NCI-H460 (cell line): ENCODE results near the gene GRM4. TPM values are rescaled to one million over a fixed set of nuclear protein-coding genes. Genes with fewer than 3 reads are reported as not detected.

ENCODE experiments used
- DNase-seq: peaks from one replicate; pipeline ENCODE4 v3.0.0-alpha.2; 2016; ENCODE audit warnings: low read depth; ENCODE audit errors: extremely low read depth
- total RNA-seq: library from RNA; depleted of rRNA; stranded (reverse); fragments of >200 nt; shearing (Covaris generic); gene quantifications from 2 replicates; pipeline ENCODE4 v1.2.3, GENCODE V29; 2014

GRM4 gene
- total RNA-seq, 1 experiment from 2014 or later = not detected

DNA sequence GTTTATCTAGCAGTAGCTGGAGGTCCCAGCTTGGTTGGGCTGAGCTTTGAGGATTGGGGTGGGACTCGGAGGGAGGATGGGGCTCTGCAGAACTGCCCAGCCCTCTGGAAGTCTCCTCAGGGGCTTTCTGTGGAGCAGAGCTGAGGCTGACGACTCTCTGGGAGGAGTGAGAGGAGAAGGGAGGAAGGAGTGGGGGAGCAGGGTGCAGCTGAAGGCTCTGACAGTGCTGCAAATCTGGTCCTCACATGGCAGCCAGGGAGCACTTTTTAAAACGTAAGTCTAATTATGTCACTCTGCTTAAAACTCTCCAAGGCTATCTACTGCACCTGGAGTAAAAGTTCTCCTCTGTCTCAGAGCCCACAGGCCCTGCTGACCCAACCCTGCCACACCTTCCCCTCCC, 32.4 kb downstream of the GRM4 start:
- no peak for DNase-seq

DNA sequence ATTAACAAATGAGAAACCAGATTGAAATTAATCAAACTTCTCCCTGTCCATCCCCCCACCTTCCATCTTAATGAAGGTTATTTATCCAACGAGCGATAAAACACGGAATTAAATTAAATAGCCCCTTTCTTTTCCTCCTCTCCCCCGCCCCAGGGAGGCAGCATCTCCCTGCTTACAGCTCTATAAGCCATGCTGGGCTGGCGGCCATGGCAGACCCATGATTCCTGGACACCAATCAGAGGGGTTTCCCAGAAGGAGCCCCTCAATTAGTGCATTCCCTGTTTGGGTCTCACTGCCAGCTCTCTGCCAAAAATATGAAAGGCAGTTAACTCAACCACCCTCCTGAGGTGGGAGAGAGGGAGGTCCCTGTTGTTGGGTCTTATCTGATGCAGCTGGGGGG, 33.8 kb downstream of the GRM4 start:
- no peak for DNase-seq

DNA sequence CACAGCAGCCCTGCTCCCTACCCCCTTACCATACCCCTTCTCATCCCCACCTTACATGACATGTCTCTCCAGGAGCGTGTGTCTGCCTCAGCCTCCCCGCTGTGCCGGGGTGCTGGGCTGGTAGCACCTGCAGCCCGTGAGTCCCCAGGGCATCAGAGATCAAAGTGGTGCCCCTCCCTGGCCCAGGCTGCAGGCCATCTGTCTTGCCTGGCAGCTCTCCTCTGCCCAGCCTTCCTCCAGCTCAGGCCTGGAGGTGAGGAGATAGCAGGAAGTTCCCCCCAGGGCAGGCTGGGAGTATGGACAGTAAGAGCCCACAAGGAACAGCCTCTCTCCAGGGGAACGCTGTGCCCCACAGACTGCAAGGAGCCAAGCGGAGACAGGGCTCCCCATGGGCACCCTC, 35.3 kb downstream of the GRM4 start:
- DNase-seq = no peak

DNA sequence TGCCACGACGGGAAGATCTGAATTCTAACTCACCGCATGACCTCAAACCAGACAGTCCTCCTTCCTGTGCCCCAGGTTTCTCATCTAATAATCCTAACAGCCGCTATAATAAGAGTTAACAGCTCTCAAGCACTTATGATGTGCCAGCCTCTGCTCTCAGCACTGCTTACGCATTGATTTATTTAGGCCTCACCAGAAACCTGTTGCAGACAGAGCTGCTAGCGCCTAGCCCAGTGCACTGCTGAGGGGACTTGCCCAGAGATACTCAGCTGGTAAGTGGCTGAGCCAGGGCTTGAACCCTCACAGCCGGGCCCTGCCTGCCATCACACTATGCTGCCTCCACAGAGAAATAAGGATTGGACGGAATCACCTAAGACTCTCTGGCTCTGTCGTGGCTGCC, 37.7 kb downstream of the GRM4 start:
- DNase-seq = no peak

DNA sequence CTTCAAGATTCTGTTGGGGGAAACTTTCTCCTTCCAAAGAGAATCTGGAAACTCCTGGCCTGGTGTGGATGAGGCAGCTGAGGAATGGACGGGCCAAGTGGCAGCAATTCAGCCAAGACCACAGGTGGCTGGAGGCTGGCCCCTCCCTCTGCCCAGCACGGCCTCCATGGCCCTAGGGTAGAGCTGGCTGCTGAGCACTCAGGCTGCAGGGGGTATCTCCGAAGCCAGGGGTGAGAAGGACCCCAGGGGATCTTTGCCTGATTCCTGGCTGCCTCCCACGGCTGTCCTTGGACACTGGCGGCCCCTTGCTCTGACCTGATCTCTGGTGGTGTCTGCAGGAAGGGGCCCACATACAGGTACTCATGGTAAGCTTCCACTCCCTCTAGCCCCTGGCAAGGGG, 39.0 kb downstream of the GRM4 start:
- DNase-seq = no peak

DNA sequence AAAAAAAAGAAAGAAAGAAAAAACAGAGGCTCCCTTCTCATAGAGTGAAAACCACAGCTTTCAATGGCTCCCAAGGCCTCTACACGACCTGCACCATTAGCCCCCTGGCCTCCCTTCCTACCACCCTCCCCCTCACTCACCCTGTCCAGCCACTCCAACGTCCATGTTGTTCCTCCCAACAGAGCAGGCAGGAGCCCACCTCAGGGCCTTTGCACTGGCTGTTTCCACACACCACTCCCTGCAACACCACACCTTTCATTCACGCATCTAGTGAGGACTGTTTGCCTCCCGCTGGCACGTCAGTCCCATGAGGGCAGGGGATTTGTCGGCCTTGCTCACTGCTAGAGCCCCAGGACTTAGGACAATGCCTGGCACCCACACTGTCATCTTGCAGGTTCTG, 39.5 kb downstream of the GRM4 start:
- DNase-seq = no peak

DNA sequence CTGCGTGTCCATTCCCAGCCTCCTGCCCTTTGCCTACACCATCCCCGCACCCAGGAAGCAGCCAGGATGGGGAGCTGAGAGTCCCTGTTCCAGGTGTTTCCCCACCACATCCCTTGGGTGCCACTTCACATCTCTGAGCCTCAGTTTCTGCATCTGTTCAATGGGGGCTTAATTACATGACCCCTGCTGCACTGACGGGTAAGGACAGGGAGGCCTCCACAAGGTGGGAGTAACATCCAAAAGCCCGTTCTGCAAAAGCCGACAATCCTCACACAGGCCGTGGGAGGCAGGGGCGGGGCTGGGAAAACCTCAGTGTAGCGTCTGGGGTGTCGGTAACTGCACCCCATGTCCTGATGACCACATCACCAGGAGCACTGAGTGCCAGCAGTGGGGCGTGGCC, 41.3 kb downstream of the GRM4 start:
- no peak for DNase-seq

DNA sequence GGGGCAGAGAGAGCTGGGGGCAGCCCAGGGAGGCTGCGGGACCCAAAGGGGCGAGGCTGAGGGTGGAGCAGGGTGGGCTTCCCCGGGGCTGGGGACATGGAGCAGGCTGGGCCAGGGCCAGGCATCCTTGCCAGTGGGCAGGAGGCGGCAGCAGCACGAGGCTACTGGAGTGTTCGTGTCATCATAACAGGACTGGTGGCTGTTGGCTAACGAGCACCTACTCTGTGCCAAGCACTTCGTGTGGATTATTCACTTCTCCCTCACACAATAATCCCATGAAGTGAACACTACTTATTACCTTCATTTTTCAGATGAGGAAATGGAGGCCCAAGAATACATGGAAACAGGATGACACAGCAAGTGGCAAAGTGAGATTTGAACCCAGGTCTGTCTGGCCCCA, 41.7 kb downstream of the GRM4 start:
- DNase-seq = no peak

DNA sequence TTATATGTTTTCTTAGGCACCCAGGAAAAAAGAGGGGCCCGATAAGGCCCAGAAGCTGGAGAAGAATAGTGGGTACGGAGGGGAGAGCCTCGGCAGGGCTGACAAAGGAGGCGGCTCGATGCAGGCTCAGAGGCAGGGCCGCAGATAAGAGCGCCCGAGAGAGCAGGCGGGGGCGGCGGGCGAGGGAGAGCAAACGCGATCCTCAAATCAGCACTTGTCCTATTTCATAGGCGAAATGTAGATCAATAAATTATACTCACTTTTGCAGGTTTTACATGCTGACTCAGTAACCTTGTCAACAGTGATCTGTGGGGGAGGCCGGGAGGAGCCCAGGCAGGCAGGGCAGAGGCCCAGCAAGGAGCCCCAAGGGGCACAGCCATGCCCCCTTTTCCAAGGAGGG, 42.6 kb downstream of the GRM4 start:
- DNase-seq = no peak

DNA sequence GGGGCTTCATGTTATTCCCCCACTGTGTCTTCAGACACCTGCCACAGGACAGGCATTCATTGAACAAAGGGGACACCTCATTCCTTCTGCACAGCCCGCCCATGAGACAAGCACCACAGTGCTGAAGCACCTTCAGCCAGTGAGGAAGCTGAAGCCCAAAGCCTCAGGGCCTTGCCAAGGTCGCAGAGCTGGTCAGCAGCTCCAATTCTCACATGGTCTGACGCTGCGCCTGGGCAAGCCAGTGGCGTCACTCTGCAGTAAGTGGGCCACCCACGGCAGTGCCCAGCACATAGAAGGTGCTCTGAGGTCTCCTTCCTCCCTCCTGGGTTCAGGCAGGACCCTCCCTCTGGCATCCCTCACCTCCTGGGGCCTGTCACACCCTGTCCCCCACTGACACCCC, 43.2 kb downstream of the GRM4 start:
- DNase-seq = no peak

DNA sequence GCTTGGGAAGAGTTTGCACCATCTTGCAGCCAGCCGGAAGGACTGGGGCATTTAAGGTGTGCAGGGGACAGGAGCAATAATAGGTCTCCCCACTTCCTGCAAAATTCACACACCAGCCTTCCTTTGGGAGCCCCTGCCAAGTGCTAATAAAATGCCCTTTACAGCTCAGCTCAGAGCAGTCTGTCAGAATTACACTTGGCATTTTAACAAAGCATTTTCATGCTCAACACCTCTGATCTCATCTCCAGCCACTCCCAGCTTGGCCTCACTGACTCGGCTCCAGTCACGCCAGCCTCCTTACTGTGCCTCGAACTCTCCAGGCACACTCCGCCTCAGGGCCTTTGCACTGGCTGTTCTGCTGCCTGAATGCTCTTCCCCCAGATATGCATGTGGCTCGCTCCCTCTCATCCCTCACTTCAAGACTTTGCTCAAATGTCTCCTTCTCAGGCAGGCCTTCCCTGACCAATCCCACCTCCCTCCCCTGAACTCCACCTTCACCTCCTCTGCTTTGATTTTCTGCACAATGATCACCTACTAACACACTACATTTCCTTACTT, 43.7 kb downstream of the GRM4 start:
- no peak for DNase-seq

DNA sequence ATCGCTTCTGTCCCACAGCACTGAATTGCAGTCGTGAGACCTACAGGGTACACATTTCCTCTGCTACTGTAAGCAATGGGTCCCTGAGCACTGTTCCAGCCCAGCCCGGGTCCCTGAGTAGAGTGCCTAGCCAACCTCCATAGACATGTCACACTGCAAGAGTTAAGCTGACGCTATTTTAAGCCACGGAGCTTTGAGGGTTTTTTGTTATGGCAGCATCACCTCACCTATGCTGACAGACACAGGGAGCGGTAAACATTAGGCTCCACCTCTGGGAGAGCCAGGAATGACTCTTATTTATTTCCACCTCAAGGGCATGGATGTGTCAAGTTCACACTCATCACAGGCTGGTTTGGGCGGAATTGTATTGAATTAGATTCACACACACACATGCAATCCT, 45.1 kb downstream of the GRM4 start:
- DNase-seq = no peak

DNA sequence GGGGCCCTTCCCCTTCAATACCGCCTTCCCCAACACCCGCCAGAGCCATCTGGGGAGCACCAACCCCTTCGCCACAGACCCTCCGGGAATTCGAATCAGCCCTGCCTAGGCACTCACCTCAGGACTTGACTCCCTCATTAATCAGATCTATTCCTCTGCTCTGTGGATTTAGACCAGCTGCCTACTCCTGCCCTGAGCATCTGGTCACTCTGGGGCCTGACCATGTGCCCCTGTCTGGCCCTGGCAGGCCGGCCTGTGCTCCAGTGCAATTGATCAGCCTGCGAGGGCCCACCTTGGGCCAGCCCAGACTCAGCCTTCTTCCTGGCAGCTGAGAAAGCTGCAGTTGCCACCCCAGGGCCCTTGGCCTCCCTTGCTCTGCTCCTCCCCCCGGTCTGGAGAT, 46.0 kb downstream of the GRM4 start:
- DNase-seq = no peak

DNA sequence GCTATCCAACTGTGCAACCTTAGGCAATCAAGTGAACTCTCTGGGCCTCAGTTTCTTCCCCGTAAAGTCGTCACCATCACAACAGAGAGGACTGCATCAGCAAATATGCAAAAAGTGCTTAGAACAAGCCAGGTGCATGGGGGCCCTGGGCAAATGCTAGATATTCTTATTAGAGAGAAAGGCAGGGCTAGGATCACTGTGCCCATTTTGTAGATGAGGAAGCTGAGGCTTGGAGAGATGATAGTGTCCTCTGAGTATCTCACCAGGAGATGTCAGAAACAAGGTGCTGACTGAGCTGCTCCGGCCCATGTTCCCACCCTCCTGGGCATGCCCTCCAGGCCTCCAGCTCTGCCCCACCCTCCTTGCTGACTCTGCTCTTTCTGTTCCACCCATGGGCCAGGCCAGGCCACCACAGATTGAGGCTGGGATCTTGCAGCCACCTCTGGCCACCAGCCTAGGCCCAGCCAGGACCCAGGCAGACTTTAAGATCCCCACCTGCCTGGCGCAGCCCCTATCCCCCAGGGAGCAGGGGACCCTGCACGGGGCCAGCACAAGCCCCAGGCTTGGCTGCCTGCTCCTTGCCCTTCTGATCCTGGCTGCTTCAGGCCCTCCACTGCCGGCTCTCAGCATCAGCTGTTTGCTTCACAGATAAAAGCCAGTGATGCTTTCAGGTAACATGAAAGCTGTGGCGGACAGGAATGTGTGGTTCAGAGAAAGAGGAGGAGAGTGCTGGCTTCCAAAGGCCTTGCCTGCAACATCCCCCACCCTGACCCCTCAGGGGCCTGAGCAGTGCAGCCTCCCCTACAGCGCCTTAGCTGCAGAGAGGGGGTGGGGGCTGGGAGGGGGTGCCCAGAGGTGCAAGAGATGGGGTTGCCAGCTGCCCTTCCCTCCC, 47.6 kb downstream of the GRM4 start:
- DNase-seq = no peak

DNA sequence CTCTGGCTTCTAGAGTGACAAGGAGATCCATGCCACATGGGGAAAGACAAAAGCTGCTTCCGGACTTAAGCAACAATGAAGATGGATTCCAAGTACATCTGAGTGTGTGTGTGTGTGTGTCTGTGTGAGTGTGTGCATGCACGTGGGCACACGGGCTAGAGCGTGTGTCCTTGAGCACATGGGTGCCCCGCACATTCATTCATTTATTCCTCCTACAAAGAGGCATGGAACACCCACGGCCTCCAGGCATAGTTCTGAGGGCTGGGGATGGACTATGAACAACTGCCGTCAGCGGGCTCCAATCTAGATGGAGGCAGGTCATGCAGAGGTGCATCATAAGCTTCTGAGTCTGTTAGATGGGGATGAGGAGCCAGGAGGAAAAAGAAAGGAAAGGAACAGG, 49.1 kb downstream of the GRM4 start:
- DNase-seq = no peak

DNA sequence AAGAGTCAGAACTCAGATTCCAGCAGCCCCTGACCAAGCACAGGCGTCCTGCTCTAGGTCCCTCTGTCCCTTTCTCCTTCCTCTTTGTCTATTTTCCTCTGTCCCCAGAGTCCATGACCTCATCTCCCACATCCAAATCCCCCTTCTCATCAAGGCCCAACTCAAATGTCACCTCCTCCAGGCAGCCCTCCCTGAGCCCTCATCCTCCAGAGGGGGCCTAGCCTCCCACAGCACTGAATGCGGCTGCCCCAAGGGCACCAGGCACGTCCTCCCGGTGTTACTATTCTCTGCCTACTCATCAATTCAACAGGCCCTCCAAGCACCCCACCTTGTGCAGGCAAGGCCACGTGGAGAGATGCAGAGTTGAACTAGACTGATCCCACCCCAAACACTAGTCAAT, 49.7 kb downstream of the GRM4 start:
- no peak for DNase-seq

DNA sequence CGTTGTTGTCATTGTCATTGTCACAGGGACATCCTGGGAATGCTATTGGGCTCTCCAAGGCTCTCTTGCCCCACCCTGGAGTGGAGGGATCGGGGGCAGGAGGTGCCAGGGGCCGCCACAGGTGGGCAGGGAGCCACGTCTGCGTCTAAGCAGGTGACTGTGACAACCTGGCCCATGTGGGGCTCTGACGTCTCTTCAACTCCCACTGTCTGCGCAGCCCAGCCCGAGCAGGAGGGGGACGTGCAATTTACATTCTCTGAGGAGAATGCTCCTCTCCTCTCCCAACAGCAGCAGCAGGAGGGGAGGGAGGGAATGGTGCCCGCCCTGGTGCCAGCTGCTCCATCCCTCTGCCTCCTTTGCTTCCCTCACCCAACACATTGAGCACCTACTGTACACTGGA, 50.1 kb downstream of the GRM4 start:
- no peak for DNase-seq

DNA sequence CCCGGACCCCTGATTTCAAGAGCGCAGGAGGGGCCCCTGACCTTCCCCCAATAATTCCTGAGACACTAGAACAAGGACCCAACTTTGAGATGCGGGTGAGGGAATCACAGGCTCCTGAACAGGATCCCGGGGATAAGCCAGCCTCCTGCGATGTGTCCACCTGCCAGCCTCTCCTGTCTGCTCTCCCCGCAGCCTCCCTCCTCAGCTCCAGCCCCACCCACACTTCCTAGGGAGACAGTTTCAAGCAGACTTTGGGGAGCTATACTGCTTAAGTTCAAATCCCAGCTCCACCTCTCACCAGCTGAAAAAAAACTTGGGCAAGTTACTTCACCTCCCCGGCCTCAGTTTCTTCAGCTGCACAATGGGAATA, 50.8 kb downstream of the GRM4 start:
- DNase-seq = no peak

DNA sequence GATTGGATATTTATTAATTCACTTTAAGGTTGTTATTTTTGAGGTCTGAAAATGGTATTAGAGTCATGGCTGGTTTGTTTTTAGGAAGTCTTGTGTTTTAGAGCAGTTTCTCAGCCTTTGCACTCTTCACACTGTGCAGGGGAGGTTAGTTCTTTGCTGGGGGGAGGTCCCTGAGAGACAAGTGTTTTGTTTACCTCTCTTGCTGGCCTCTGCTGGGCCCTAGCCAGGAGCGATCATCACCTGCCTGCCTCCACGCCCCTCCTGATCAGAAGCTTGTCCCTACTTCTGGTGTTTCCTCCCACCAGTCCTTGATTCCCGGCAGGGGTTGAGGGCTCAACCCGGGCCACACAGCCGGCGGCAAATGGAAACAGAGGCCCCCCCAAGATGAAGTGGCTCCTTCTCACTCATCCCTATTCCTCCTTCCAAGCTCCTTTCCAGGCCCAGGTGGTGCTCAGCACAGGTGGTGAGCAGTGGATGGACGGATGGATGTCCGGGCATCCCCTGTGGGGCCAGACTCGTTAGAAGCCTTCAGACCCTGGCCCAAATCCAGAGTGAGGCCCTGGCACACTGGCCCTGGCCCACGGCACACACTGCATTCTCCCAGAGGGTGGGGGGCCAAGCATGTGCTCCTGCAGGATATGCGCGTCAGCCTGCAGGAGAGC, 51.3 kb downstream of the GRM4 start:
- DNase-seq = no peak

DNA sequence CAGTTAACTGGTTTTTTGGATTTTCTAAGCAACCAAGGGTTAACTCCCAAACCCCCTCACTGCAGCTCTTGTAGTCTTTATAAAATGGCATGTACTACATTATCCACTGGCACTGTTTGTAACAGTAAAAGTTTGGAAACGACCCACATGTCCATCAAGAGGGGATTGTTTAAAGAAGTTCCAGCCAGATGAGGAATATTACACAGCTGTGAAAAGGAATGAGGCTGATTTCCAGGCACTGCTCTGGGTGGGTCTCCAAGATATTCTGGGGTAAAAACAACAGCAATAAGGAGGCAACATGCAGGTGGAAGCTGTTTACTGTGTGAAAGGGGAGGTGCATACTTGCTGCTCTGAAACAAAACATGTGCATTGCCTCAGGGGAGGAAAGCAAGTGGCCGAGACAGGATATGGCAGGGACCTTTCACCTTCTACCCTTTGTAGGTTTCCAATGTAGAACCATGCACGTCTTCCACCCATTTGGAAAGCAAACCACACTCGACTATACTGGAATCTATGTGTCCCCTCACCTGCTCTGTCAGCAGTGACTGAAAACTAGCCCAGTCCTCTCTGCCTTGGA, 51.9 kb downstream of the GRM4 start:
- DNase-seq = no peak

DNA sequence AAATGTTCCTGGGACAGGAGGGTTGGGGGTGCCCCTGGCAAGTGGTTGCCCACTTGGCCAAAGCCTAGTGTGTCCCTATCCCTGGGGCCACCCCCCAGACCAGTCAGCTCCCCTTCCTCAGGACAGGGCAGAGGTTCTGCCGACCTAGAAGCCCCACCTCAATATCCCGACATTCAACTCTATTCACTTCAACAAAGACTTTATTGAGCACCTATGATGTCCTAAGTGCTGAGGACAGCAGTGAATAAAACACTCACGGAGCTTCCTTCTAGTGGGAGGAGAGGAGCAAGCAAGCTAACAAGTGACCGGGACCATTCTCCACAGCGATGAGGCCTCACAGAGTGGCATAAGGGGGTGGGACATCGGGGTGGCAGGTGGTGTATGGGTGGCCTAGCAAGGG, 52.7 kb downstream of the GRM4 start:
- no peak for DNase-seq

DNA sequence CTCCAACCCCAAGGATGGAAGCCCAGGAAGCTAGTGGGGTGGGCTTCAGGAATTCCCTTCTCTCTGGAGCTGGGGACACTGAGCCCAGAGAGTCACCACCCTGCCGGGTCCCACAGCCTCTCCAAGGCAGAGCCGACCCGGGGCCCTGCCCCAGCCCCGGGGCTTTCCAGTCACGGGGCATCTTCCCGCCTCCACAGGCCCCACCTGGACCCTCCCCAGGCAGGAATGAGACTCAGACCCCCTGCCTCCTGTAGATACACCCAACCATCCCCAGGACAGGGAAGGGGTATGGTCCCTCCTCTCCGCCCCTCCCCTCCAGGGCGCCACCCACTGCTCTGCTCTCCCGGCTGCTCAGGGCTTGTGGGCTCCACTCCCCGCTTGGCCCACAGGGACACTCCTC, 53.3 kb downstream of the GRM4 start:
- DNase-seq = no peak
